GM18507 (cell line): ENCODE results near the gene WNK2.

Experiments used
- DNase-seq: peaks from one replicate; pipeline ENCODE4 v3.0.0; 2011; ENCODE audit warnings: low read depth; ENCODE audit not compliant: insufficient read length; ENCODE audit errors: extremely low spot score
- FAIRE-seq: peaks from 2 replicates; lab custom pipeline; 2011; peaks lifted over from hg19 to GRCh38; lab: Jason Lieb, UNC

The WNK2 gene

DNA sequence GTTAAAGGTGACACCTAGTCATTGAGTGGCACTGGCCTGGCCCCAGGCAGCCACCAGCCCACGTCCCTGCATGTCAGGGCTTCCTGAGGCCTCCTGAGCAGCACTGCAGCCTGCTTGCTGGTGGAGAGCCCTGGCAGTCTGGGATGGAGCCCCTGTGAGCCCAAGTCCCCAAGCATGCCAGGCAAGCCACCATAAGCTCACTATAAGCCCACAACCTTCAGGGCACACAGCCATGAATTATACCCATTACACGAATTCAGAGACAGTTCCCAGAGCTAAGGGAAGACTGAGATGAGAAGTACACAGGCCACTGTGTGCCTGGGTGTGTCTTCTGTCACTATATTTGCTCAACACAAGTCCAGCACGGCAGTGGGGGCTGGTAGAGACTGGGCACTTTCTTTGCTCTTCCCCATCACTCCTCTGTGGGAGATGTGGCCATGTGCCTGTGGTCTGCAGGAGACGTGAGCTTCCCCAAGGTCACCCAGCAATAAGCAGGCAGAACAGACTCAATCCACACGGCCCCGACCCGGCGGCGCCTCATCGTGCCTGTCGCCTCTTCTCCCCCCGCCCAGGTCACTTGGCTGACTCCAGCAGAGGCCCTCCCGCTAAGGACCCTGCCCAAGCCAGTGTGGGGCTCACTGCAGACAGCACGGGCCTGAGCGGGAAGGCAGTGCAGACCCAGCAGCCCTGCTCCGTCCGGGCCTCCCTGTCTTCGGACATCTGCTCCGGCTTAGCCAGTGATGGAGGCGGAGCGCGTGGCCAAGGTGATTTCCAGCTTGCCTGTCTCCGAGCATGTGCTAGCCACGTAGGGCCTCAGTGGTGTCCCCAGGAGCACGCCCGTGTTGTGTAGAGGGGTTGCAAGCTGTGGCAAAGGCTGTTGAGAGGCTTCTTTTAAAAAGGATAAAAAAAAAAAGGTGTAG, 114.8 kb downstream of the WNK2 start:
- FAIRE-seq (no peak), DNase-seq (no peak)

DNA sequence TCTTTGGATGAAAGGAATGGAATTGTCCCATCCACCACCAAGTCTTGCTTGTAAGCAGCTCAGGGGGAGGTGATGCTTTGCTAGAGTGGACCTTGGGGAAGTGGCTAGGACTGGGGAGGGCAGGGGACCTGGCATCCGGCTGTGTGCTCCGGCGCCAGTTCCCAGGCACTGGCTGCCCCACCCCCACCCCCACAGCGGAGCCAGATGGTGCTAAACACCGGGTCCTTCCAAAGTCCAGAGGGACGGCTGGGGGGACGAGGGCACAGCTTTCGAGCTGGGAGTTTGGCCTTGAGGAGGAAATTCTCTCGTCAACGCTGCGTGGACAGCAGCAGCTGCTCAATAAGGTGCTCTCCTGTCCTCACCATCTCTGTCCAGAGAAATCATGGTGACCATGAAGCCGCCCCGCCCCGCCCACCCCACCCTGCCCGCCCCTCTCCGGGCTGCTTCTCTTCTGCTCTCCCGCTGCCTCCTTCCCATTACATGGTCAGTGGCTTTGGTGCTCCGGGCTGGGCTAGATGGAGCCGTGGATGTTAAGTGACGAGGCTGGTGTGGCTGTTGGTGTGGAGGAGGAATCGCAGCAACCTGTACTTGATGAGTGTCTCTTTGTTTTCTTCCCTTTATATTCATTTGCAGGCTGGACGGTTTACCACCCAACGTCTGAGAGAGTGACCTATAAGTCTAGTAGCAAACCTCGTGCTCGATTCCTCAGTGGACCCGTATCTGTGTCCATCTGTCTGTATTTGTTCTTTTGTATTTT, 115.7 kb downstream of the WNK2 start:
- no peak for FAIRE-seq
- DNase-seq = no peak

DNA sequence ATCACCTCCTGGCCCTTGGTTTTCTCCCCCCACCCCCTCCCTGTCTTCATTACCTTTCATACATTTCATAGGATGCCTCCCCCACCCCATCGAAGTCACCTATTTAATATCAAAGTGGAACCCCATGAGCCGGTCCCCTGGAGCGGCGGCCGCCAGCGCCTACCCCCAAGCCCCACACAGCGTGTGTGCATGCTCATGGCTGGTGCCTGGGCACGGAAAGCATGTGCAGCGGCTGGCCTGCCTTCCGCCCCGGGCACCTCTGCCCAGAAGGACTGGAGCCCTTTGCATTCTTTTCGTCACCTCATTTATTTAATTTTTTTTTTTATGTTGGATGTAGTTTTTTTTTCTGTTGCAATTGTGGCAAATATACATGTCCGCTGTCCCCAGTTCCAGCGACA, 116.2 kb downstream of the WNK2 start:
- FAIRE-seq = no peak
- DNase-seq = no peak

DNA sequence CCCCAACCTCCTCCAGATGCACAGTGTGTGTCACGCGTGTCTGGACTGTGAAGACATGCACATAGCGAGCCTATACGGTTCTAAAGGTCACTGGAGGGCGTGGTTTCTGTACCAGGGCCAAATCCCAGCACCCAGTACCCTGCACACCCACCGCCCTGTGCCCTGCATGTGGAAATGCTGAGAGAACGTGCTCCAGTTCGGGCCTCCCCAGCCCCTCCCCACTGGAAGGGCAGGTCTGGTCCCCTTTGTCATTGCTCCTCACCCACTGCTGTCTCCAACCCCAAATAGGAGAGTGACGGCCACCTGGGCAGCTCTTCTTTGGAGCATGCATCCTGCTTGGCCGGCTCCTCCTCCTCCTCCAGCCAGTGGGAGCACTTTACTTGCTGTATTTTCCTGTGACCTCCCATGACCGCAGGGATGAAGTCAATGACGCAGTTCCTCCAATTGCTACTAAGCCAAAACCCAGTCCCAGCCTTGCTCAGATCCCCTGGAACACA, 116.7 kb downstream of the WNK2 start:
- DNase-seq (no peak), FAIRE-seq (no peak)

DNA sequence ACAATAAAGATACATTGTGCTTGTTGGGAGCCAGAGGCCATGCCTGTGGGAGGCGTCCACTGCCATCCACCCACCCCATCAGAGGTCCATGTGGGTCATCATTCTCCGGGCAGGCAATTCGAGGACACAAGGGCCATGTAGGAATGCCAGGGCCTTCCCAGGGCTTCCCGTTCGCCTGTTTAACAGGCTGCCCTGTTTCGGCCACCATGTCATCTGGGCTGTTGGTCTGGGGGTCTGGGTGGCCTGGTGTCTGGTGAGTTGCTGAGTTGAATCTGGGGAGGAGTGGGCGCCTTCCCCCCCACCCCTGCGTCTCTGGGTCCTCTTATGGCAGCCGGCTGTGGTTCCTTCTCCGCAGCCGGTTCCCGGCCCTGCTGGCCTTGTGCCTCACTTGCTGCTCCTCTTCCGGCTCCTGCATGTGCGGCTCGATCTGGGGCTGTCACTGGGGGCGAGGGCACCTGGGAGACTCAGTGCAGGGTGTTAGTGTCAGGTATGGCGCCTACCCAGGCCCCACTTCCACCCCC, 117.4 kb downstream of the WNK2 start:
- FAIRE-seq = no peak
- DNase-seq = no peak

DNA sequence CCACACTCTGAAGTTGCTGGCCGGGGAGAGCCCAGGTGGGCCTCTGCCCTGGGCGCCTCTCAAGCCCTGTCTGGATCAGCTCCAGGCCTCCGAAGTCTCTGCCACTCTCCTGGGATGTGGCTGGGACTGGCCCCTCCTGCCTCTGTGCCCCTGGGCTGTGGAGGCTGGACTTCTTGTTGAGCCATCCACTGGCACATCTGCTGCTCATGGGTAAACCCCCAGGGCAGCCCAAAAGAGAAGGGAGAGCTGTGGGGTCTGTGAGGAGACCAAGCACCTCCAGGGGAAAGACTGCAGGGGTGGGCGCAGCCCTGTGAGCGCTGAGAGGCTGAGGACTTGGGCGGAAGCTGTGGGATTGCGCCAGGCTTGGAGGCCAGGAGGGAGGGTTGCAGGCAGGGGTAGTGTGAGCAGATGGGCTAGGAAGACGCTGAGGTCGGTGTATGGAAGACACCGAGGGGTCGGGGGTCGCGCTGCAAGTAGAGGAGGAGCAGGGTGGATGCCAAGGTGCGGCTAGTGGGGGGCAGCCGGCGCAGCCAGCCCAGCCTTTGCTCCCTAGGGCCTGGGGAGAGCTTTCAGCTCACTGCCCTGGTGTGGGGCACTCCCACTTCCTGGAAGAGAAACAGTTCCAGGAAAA, 118.1 kb downstream of the WNK2 start:
- DNase-seq (no peak), FAIRE-seq (no peak)

DNA sequence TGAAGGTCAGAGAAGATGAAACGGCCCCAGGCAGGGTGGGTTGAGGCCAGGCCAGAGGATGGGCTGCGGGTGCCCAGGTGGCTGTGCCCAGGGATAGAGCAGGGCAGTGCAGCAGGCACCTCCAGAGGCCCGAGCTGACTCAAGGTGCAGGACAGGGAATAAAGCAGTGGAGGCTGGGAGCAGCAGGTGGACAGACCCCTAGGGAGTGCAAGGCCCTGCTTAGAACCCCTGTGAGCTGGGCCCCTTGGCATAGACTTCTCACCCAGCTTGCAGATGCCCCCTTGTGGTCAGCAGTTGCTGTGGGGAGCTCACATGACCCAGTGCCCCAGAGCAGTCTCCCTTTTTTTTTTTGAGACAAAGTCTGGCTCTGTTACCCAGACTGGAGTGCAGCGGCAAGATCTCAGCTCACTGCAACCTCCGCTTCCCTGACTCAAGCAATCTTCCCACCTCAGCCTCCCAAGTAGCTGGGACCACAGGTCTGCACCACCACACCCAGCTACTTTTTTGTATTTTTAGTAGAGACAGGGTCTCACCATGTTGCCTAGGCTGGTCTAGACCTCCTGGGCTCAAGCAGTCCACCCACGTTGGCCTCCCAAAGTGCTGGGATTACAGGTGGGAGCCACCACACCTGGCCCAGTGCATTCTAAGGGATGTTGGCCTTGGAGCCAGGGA, 118.8 kb downstream of the WNK2 start:
- FAIRE-seq = peak; percentile 69
- DNase-seq = peak; percentile 54

DNA sequence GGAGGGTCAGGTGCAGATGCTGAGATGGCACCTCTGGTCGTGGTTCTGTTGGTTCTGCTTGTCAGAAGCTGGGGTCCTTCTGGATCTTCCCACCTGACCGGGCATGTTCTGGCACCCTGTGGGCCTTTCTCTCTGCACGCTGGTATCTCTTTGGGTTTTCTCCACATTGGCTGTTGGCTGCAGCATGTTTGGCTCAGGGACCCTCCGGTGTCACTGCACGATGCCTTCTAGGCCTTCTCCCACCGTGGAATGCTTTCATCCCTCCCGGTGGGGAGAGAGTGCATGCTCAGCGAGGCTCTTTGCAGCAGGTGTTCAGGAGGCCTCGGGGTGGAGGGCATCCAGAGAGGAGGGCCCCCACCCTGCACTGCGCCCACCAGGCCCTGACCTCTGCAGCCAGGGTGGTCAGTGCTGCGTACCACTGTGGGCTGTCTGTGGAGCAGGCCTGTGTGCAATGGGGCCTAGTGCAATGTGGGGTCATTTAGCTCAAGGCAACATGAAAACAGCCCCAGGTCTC, 119.4 kb downstream of the WNK2 start:
- FAIRE-seq = no peak
- DNase-seq = no peak

DNA sequence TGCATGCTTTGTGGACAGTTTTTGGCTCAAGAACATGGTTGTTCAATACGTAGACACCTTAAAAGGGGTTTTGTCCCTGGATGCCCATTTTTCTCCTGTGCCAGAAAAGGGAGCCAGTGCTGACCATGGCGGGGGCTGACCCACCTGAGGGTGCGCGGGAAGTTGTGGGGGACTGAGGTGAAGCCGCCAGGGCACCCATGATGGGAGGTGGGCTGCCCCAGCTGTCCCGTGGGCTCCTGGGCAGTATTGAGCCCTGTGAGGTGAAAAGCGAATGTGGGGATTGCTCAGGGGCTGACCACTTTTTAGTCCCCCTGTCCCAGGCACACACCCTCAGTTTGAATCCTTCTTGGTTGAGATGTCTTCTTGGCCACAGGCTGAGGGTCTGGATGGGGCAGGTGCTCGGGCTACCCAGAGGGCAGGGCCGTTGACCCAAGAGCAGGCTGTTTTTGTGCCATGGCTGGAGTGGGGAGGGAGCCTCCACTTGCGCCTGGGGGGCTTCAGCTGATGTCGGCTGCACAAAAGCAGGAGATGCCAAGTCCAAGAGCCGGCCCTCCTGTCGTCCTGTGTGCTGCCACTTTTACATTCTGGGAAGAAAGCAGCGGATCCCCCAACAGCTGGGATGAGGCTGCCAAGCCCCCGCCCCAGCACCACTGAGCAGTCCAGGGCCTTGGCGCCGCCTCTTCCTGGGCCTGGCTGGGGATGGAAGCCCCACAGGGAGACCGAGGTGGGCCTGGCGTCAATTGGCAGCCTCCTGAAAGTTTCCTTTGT, 120.1 kb downstream of the WNK2 start:
- FAIRE-seq (no peak), DNase-seq (no peak)

DNA sequence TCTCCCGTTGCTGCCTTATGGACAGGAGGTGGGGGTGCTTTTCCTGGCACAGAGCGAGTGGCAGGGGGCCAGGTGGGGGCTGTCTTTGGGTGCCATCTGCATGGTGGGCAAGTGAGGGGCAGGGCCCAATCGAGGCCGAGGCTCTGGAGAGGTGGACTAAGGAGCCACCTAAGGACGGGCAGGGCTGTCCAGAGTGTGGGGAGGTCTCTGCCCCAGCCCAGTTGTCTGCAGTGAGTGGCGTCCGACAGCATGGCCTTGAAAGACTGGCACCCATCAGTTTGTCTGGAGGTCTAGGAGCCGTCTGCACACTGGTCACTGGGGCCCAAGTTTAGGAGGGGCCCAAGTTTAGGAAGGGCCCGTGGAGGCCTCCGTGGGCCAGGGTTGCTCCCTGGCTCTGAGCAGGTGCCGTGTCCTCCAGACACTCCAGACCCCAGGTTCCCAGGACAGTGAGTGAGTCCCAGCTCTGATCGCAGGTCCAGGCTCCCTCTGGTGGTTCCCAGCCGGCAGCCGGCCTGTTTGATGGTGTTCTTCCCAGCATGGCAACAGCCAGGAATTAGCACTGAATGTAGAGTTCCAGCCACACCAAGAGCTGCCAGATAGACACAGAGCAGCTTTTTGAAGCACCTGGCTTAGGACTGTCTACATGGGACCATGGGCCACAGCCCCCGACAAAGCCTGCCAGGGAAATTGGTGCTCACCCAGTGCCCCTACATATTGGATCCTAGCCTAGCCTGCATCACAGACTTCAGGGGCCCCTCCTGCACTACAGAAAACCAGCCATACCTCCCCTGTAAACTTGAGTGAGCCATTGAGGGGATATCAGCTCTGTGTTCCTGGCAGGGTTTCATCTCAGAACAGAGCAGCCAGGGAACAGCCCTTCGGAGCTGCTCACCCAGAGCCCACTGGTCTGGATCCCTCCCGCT, 120.9 kb downstream of the WNK2 start:
- FAIRE-seq (no peak), DNase-seq (no peak)

DNA sequence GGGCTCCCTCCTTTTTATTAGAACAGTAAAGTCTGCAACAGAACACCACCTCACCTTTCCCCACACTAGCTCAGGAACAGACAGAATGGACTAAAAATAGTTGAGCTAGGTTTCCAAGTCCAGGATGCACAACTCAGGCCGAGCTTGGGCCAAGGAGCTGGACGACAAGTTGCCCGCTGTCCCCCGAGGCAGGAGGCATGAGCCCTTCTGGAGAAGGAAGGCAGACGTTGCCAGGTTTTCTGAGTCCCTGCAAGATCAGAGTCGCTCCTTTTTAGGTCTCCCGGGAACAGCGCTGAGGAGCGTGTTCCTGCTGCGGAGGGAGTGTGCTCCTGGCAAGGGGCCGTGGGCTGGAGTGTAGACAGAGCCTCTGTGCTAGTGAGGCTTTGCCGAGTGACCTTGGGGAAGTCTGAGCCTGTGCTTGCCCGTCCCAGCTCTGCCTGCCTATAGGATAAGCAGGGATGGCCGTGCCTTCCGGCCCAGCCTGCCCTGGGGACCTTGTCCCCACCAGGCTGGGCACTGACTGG, 121.6 kb downstream of the WNK2 start:
- DNase-seq = no peak
- FAIRE-seq = no peak

DNA sequence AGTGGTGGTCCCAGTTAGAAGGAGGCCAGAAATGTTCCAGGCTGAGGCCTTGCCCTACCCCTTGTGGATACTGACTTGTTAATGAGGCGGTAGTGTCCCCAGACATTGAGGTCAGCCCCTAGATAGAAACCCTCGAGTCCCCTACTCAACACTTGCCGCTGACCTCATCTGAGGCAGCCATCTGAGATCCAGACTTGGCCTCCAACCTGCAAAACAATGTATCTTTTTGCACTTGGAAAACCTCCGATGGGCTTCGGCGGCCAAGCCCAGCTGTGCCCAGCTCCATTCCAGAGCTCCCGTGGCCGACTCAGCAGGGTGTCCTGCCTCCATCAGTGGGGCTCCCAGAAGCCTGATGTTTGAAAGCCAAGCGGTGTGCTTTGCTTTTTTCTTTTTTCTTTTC, 122.1 kb downstream of the WNK2 start:
- FAIRE-seq (no peak), DNase-seq (no peak)

DNA sequence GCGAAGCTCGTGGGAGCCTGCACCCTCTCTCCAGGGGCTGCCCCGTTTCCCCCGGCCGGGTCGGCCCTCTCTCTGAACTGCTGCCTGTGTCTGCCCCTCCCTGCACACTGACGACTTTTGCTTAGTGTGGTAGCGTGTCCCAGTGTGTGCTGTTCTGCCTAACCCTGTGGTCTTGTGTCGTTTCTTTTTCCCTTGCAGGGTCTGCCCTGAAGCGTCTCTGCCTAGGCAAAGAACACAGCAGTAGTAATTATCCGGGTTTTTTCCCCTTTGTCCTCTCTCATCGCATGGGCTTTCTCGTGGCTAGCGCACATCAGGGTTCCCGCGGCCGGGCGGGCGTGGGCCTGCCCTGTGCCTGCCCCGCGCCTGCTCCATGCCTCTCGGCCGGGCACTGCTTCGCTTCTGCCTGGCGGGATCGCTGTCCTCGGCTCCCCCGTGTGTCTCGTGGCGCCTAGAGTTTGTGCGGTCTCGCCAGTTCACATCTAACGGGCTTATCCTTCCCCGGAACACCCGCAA, 122.7 kb downstream of the WNK2 start:
- no peak for DNase-seq
- no peak for FAIRE-seq

DNA sequence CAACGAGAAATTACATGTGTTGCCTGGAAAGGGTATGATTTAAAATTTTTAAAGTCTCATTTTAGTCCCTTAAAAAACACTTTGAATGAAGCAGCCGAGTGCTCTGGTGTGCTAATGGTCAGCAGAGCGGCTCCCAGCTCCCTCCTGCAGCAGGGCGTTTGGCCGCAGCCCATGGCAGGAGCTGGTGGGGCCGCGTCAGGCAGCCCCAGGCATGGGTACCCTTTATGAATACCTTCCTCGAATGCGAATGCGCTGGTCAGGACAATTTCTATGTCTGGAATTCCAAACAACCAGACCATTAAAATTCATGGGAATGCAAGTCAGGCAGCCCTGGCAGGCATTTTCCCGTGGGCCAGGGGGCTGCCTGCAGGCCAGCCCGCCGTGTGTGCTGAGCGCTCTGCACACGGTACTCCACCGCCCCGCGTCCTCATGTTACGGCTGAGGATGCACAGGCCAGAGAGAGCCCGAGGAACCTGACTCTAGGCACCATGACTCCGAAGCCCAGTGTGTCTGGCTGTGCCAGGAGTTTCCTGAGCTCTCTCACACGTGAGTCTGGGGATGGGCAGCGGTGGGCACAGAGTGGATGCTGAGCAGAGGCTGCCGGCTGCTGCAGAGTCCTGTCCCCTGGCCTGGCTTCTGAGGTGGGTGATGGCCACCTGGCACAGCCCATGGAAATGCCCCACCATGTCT, 123.7 kb downstream of the WNK2 start:
- no peak for DNase-seq
- no peak for FAIRE-seq

DNA sequence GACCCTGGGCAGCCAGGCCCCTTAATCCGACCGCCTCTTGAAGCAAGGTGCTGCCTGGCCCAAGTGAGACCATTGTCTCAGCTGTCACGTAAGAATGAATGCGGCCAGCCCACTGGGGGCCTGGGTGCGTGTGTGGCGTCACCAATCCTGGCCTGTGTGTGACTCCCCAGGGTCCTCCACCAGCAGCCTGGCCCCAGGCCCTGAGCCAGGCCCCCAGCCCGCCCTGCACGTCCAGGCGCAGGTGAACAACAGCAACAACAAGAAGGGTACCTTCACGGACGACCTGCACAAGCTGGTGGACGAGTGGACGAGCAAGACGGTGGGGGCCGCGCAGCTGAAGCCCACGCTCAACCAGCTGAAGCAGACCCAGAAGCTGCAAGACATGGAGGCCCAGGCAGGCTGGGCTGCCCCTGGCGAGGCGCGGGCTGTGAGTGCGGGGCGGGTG, 124.2 kb downstream of the WNK2 start:
- DNase-seq (no peak), FAIRE-seq (no peak)

DNA sequence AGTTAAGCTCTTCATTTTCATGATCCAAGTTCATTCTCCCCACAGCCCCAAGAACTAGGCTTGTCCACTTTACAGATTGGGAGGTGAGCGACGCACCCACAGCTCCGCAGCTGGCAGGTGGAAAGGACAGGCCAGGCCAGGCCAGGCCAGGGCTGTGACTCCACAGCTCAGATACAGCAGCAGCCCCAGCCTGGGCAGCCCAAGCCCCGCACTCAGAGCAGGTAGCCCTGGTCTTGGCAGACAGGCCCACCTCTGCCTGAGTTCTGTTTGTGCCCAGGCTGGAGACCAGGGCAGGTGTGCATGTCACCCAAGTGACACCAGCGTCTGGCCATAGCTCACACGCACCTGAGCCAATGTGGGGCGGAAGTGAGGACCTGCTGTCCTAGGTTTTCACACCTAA, 124.7 kb downstream of the WNK2 start:
- no peak for FAIRE-seq
- no peak for DNase-seq
